ENCODE data around the gene ARPC1A. TPM values are rescaled to one million over a fixed set of nuclear protein-coding genes. Genes with fewer than 3 reads are reported as not detected.

The ARPC1A gene
- total RNA-seq, 6 experiments from 2014 or later: 261 to 285 (median 281) TPM

DNA sequence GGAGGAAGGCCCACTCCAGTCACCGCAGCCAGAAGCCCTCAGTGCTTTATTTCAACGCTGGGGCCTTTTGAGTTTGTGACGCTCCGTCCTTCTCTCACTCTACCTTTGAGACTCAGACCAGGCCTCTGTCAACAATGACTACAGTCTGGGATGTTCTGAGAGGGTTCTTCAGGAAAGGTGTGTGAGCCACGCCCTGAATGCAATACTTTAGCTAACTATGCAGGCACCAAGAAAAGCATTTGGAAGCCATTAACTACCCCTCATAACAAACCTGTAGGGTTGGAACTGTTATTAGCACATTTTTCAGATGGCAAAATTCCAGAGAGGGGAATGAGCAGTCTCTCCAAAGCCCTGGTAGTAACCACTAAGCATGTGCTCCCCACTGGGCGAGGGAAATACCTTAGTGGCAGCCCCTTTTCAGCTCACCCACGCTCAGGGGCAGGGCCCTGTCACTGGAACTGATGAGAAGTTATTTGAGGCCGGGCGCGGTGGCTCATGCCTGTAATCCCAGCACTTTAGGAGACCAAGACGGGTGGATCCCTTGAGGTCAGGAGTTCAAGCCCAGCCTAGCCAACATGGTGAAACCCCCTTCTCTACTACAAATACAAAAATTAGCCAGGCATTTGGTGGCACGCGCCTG, 43.2 kb downstream of the ARPC1A start:
- H3K36me3 Mint-ChIP-seq (ENCODE audit: low read depth): peaks cover 16% of the 10 kb centered on the region; the same call in 1 of the 2 replicates
- TF ChIP-seq, protein P1, sequence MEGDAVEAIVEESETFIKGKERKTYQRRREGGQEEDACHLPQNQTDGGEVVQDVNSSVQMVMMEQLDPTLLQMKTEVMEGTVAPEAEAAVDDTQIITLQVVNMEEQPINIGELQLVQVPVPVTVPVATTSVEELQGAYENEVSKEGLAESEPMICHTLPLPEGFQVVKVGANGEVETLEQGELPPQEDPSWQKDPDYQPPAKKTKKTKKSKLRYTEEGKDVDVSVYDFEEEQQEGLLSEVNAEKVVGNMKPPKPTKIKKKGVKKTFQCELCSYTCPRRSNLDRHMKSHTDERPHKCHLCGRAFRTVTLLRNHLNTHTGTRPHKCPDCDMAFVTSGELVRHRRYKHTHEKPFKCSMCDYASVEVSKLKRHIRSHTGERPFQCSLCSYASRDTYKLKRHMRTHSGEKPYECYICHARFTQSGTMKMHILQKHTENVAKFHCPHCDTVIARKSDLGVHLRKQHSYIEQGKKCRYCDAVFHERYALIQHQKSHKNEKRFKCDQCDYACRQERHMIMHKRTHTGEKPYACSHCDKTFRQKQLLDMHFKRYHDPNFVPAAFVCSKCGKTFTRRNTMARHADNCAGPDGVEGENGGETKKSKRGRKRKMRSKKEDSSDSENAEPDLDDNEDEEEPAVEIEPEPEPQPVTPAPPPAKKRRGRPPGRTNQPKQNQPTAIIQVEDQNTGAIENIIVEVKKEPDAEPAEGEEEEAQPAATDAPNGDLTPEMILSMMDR (IDR thresholded peaks at IDR 0.05): no peak
- peaks cover 3% of the 10 kb centered on the region; the same call in 1 of the 2 replicates for H3K27me3 Mint-ChIP-seq (ENCODE audit: insufficient read depth)
- no peak for DNase-seq
- no peak overlapping the region; the same call in 1 of the 2 replicates for H3K27ac Mint-ChIP-seq
- H3K4me3 Mint-ChIP-seq: no peak overlapping the region
- H3K9me3 Mint-ChIP-seq: no peaks in the 10 kb centered on the region
- peaks cover 17% of the 10 kb centered on the region for H3K4me1 Mint-ChIP-seq (ENCODE audit: low read depth)

DNA sequence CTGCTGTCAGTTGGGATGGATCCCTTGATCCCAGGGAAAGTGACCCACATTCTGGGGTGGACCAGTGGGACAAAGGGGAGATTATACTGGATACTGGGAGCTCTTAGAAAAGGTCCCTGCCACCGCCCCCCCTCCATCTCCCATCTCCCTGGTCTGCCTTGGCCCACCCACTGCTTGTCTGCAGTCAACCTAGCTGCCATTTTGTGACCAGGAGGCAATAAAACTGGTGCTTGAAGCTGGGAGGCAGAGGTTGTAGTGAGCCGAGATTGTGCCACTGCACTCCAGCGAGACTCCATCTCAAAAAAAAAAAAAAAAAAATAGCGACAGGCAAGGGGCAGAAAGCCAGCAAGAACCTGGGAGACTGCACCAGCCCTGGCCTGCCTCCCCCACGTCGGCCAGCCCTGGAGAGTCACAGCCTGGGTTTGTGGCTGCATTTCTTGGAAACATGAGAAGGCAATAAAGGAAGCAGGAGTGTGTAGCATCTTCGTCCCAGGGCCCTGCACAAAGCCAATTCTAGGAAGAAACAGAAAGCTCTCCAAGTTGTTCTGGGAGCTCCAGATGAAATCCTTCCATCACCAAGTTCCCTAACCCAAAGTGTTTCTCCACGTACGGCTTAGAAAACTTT, 44.2 kb downstream of the ARPC1A start:
- DNase-seq: no peak
- Mint-ChIP-seq H3K27me3 (ENCODE audit: insufficient read depth) (peaks cover 3% of the 10 kb centered on the region; the same call in 1 of the 2 replicates), H3K9me3 (no peaks in the 10 kb centered on the region), H3K27ac (peak overlapping the region; percentile 31; the same call in 1 of the 2 replicates), H3K4me3 (no peak overlapping the region), H3K36me3 (ENCODE audit: low read depth) (peaks cover 16% of the 10 kb centered on the region; the same call in 1 of the 2 replicates), H3K4me1 (ENCODE audit: low read depth) (peaks cover 17% of the 10 kb centered on the region)
- TF ChIP-seq, protein P1 (IDR thresholded peaks at IDR 0.05): no peak

DNA sequence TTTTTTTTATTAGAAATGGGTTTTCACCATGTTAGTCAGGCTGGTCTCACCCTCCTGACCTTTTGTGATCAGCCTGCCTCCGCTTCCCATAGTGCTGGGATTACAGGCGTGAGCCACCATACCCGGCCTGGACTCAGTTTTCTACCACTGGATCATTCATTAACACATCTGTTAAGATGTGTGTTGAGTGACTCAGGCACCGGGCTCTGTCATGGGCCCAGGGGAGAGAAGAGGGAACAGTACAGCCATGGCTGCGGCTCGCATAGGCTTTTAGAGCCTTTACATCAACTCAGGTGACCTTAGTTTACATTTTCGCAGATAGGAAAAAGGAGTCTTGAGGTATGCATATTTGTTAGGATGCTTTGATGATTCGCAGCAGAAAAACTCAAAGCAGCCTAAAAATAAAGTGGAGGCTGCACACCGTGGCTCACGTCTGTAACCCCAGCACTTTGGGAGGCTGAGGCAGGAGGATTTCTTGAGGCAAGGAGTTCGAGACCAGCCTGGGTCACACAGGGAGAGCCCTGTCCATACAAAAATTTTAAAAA, 45.8 kb downstream of the ARPC1A start:
- no peaks in the 10 kb centered on the region for H3K9me3 Mint-ChIP-seq
- DNase-seq: no peak
- H3K4me1 Mint-ChIP-seq (ENCODE audit: low read depth): peaks cover 17% of the 10 kb centered on the region
- H3K36me3 Mint-ChIP-seq (ENCODE audit: low read depth): peaks cover 7% of the 10 kb centered on the region; the same call in 1 of the 2 replicates
- H3K4me3 Mint-ChIP-seq: no peak overlapping the region; the same call in 1 of the 2 replicates
- TF ChIP-seq, protein P1 (IDR thresholded peaks at IDR 0.05): no peak
- peak overlapping the region; percentile 53; the same call in 1 of the 2 replicates for H3K27ac Mint-ChIP-seq
- H3K27me3 Mint-ChIP-seq (ENCODE audit: insufficient read depth): peaks cover 3% of the 10 kb centered on the region; the same call in 1 of the 2 replicates

DNA sequence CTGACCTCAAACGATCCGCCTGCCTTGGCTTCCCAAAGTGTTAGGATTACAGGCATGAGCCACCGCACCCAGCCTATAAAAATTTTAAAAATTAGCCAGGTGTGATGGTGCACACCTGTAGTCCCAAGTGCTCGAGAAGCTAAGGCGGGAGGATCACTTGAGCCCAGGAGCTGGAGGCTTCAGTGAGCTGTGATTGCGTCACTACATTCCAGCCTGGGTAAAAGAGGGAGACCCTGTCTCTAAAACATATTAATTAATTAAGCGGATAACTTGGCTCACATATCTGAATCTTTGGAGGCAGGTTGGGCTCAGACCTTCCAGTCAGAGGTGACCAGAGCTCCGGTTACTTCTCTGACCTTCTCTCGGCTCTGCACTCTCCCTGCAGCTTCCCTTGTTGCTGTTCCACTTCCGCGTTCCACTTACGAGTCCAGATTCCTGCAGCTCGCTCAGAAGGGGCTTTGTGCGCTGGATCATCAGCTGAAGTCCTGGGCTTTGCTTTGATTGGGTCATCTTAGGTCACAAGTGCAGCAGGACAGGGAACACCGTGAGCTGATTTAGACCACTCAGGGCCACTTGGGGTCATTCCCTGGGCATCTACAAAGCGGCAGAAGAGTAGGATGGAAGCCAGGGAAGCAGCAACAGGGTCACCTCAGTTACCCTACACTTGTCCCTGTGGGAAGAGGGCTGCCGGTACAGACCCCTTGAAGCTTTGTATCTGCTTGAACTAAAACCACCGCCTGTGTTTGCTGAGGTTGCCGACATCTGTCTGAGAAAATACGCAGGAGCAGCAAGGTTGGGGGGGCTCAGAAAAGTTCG, 46.8 kb downstream of the ARPC1A start:
- Mint-ChIP-seq H3K4me1 (ENCODE audit: low read depth) (peaks cover 17% of the 10 kb centered on the region), H3K27me3 (ENCODE audit: insufficient read depth) (peaks cover 3% of the 10 kb centered on the region; the same call in 1 of the 2 replicates), H3K4me3 (peak overlapping the region; percentile 66; the same call in 1 of the 2 replicates), H3K27ac (peak overlapping the region; percentile 60), H3K36me3 (ENCODE audit: low read depth) (no peaks in the 10 kb centered on the region), H3K9me3 (no peaks in the 10 kb centered on the region)
- peak; percentile 28 for DNase-seq
- TF ChIP-seq, protein P1 (IDR thresholded peaks at IDR 0.05): no peak

Data from HFFc6 (cell line).